SJSA1 (cell line): ENCODE results near the gene DTWD2. TPM values are rescaled to one million over a fixed set of nuclear protein-coding genes. Genes with fewer than 3 reads are reported as not detected.
"Not testable (repeated sequence)": the region's sequence is repeated elsewhere in the genome, so short reads cannot be mapped to it uniquely, and the experiment has no call there.

ENCODE experiments used
- DNase-seq, 2 experiments: peaks; one replicate each; pipeline ENCODE4 v3.0.0-alpha.2; 2015 to 2020; ENCODE audit warnings: low spot score in 2 of 2, low read depth in 1 of 2
- H3K27ac ChIP-seq: fragments of 250-450 bp; sonication (Bioruptor Pico); 2 replicates; pipeline ENCODE4 v1.5.1; 2020; ENCODE audit warnings: mild to moderate bottlenecking, moderate library complexity
- H3K27me3 ChIP-seq: fragments of 250-450 bp; sonication (Bioruptor Pico); replicated peaks from 2 replicates; pipeline ENCODE4 v1.5.1; 2020; ENCODE audit warnings: mild to moderate bottlenecking, moderate library complexity
- H3K36me3 ChIP-seq: fragments of 250-450 bp; sonication (Bioruptor Pico); 2 replicates; pipeline ENCODE4 v1.5.1; 2020; ENCODE audit warnings: mild to moderate bottlenecking
- H3K4me1 ChIP-seq: fragments of 250-450 bp; sonication (Bioruptor Pico); replicated peaks from 2 replicates; pipeline ENCODE4 v1.6.1; 2021; ENCODE audit warnings: mild to moderate bottlenecking
- H3K4me3 ChIP-seq: fragments of 250-450 bp; sonication (Bioruptor Pico); 2 replicates; pipeline ENCODE4 v1.5.1; 2020; ENCODE audit warnings: mild to moderate bottlenecking
- H3K9me3 ChIP-seq: fragments of 250-450 bp; sonication (Bioruptor Pico); replicated peaks from 2 replicates; pipeline ENCODE4 v1.5.1; 2020; ENCODE audit warnings: mild to moderate bottlenecking
- total RNA-seq: library from RNA; depleted of rRNA; stranded (reverse); fragments of >200 nt; shearing (Covaris generic); gene quantifications from 2 replicates; pipeline ENCODE4 v1.2.3, GENCODE V29; 2014

DTWD2 gene
- total RNA-seq, 1 experiment from 2014 or later = 3.1 TPM

DNA sequence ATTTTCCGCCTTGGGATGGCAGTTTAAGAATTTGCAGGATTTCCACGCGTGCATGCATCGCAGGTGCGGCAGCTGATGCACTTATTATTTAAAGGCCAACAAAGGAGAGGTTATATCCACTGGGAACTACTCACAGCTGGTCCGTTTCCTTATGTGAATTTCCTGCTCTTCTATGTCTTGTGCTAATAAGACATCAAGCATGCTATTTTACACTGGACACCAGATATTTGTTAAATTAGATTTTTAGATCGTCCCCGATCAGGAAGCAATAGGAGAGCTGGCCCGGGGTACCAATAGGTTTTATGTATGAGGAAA is 476 bp upstream of the DTWD2 start:
- no peak overlapping the region for H3K27ac ChIP-seq
- no peaks in the 10 kb centered on the region for H3K36me3 ChIP-seq
- no peaks in the 10 kb centered on the region for H3K9me3 ChIP-seq
- no peaks in the 10 kb centered on the region for H3K27me3 ChIP-seq
- DNase-seq = no peak
- peaks cover 20% of the 10 kb centered on the region for H3K4me1 ChIP-seq
- H3K4me3 ChIP-seq = peak overlapping the region; percentile 77

DNA sequence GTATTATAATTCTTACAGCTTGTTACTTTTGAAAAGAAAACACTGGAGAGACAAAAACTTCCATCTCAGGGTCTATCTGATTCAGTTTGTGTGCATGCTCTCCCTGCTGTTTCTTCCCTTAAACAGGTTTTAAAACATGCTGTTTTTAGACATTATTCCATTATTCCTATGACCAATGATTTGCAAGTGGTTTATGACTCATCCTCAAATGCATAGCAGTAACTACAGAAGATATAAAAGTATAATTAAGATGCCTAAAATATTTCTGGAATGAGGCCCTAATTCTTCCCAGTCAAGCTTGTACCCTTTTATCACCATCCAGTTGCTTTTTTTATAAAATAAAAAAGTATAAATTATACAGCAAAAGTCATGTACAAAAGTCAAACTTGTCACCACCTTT is 3.7 kb downstream of the DTWD2 start:
- Histone ChIP-seq H3K27me3 (no peaks in the 10 kb centered on the region), H3K36me3 (no peaks in the 10 kb centered on the region), H3K4me1 (peaks cover 20% of the 10 kb centered on the region), H3K4me3 (no peak overlapping the region), H3K9me3 (peaks cover 6% of the 10 kb centered on the region; the same call in 1 of the 2 replicates), H3K27ac (no peak overlapping the region)
- peak in 1 of 2 experiments; percentile 30 for DNase-seq

DNA sequence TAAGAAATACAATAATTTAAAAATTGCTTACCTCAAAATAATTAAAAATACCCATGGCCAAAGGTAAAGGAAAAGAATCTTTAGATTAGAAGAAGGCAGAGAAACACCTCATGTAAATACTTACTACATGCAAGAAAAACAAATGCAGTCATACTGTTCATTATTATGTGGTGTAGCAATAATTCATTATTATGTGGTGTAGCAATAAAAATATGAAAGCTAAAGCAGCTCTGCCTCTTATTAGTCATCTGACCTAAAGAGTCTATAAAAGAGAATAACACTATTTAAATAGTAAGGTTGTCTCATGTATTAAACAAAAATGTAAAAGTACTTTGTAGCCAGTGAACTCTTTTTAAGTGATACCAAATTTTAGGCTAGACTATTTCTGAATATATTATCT is 6.6 kb downstream of the DTWD2 start:
- DNase-seq = no peak
- H3K27me3 ChIP-seq = no peaks in the 10 kb centered on the region
- H3K36me3 ChIP-seq = no peaks in the 10 kb centered on the region
- H3K9me3 ChIP-seq = peaks cover 8% of the 10 kb centered on the region; the same call in 1 of the 2 replicates
- peaks cover 7% of the 10 kb centered on the region; the same call in 1 of the 2 replicates for H3K4me1 ChIP-seq
- H3K4me3 ChIP-seq = no peak overlapping the region
- no peak overlapping the region for H3K27ac ChIP-seq

DNA sequence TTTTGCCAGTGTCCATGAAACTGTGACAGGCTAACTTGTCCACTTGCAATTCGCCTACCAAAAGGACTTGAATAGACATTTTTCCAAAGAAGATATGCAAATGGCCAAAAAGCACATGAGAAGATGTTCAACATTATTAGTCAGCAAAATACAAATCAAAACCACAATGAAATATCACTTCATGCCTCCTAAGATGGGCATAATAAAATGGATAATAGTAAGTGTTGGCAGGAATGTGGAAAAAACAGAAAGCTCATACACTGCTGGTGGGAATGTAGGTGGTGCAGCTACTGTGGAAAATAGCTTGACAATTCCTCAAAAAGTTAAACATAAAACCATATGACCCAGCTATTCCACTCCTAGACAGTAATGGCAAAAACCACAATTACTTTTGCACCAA is 7.9 kb downstream of the DTWD2 start:
- DNase-seq = no peak
- no peak overlapping the region for H3K27ac ChIP-seq
- H3K27me3 ChIP-seq = no peaks in the 10 kb centered on the region

DNA sequence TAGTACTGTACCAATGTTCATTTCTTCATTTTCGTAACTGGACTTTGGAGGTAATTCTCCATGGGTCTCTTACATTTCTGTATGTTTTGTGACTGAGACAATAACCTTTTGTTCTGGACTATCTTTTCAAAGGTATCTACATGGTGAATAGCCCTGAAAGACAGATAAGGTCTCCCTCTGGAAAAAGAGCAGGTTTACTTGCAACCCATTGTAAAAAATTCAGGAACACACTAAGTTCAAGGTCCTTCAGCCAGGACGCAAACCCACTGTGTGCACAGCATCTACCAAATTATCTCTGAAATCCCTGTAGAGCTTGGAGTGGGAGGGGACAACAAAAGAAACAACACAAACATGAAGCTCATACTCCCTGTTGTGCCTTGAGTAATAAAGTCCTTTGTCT is 8.3 kb downstream of the DTWD2 start:
- H3K9me3 ChIP-seq = peaks cover 8% of the 10 kb centered on the region; the same call in 1 of the 2 replicates
- no peaks in the 10 kb centered on the region for H3K27me3 ChIP-seq
- no peak overlapping the region for H3K27ac ChIP-seq
- H3K4me3 ChIP-seq = no peak overlapping the region
- H3K4me1 ChIP-seq = peaks cover 6% of the 10 kb centered on the region; the same call in 1 of the 2 replicates
- no peaks in the 10 kb centered on the region for H3K36me3 ChIP-seq
- DNase-seq = no peak

More for the DNA sequence above, 7.9 kb downstream of the DTWD2 start:
- H3K4me1 ChIP-seq = peaks cover 7% of the 10 kb centered on the region; the same call in 1 of the 2 replicates
- peaks cover 8% of the 10 kb centered on the region; the same call in 1 of the 2 replicates for H3K9me3 ChIP-seq
- no peaks in the 10 kb centered on the region for H3K36me3 ChIP-seq
- no peak overlapping the region for H3K4me3 ChIP-seq

DNA sequence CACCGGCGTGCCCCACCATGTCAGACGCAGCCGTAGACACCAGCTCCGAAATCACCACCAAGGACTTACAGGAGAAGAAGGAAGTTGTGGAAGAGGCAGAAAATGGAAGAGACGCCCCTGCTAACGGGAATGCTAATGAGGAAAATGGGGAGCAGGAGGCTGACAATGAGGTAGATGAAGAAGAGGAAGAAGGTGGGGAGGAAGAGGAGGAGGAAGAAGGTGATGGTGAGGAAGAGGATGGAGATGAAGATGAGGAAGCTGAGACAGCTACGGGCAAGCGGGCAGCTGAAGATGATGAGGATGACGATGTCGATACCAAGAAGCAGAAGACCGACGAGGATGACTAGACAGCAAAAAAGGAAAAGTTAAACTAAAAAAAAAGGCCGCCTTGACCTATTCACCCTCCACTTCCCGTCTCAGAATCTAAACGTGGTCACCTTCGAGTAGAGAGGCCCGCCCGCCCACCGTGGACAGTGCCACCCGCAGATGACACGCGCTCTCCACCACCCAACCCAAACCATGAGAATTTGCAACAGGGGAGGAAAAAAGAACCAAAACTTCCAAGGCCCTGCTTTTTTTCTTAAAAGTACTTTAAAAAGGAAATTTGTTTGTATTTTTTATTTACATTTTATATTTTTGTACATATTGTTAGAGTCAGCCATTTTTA is 14.4 kb downstream of the DTWD2 start:
- not testable (repeated sequence) for H3K36me3 ChIP-seq, H3K27ac ChIP-seq, H3K9me3 ChIP-seq, H3K4me3 ChIP-seq, H3K4me1 ChIP-seq, H3K27me3 ChIP-seq, DNase-seq

DNA sequence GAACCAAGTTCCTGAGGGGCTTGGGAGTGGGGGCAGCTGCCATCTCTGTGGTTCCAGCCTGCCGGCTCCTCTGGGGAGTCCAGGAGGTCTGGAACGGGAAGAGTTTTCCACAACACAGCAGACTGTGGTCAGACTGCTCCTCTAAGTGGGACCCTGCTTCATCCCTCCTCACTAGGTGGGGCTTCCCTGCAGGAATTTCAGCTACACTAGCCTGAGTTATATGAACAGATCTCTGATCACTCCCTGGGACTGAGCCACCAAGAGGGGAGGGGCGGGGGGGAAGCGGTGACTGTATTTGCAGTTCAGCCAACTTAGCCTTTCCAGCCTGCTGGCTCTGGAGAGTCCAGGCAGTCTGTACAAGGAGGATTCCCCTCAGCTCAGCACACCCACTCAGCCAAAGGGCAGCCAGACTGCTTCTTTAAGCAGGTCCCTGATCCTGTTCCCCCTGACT is 19.4 kb downstream of the DTWD2 start:
- Histone ChIP-seq H3K27ac (no peak overlapping the region), H3K27me3 (no peaks in the 10 kb centered on the region), H3K4me3 (no peak overlapping the region), H3K36me3 (no peaks in the 10 kb centered on the region), H3K4me1 (no peaks in the 10 kb centered on the region), H3K9me3 (no peaks in the 10 kb centered on the region)
- no peak for DNase-seq

DNA sequence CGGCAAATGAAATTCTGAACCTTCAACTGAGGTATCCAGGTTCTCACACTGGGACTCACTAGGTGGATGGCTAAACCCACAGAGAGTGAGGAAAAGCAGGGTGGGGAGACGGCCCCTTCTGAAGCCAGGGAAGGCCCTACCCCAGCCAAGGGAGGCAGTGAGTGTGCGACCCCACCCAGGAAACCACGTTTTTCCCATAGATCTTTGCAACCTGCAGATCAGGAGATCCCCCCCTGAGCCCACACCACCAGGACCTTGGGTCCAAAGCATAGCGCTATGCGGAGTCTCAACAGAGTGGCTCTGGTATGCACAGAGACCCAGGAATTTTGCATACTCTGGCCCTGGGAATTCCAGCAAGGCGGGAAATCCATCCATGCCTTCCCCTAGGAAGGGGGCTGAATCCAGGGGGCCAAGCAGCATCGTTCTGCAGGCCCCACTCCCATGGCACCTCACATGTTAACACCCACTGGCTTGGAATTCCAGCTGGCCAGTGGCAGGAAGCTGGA is 19.9 kb downstream of the DTWD2 start:
- Histone ChIP-seq H3K4me3 (no peak overlapping the region), H3K27me3 (no peaks in the 10 kb centered on the region), H3K4me1 (no peaks in the 10 kb centered on the region), H3K27ac (no peak overlapping the region), H3K36me3 (no peaks in the 10 kb centered on the region), H3K9me3 (no peaks in the 10 kb centered on the region)
- no peak for DNase-seq

DNA sequence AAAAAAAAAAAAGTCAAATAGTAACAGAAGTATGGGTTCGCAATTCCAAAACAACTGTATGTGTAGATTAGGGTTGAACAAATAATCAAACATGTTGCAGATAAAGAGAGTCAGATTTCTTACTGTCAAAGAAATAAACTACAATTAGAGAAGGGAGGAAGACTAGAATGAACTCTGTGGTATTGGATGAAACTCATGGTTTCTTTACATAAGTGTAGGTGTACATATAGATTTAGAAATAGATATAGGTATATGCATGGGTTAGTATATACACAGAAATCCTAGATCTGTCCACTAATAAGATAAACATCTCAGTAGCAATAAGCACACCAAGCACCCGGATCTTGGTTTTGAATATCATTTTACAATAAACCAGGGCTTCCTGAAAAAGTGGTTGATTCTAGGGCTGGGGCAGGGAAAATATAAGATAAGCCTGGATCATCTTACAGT is 21.3 kb downstream of the DTWD2 start:
- no peaks in the 10 kb centered on the region for H3K9me3 ChIP-seq
- DNase-seq = no peak
- H3K4me1 ChIP-seq = no peaks in the 10 kb centered on the region
- H3K36me3 ChIP-seq = no peaks in the 10 kb centered on the region
- H3K4me3 ChIP-seq = no peak overlapping the region
- no peak overlapping the region for H3K27ac ChIP-seq
- no peaks in the 10 kb centered on the region for H3K27me3 ChIP-seq

DNA sequence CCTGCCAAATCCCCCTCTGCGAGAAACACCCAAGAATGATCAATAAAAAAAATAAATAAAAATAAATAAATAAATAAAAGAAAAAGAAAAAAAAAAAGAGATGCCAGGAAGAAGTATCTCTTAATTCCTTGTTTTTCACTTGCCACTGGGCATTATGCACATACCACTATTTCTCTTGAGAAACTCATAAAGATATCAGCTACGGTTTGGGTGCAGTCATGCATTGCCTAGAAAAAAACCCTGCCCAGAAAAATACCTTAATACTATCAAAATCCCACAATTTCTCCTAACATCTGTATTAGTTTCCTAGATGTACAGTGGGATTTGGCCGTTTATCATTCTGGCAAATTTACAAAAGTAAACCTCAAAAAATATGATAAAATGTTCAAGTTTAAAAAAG is 22.5 kb downstream of the DTWD2 start:
- no peaks in the 10 kb centered on the region for H3K9me3 ChIP-seq

DNA sequence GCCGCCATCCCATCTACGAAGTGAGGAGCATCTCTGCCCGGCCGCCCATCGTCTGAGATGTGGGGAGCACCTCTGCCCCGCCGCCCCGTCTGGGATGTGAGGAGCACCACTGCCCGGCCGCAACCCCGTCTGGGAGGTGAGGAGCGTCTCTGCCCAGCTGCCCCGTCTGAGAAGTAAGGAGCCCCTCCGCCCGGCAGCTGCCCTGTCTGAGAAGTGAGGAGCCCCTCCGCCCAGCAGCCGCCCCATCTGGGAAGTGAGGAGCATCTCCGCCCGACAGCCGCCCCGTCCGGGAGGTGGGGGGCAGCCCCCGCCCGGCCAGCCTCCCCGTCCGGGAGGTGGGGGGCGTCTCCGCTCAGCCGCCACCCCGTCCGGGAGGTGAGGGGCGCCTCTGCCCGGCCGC is 23.4 kb downstream of the DTWD2 start:
- not testable (repeated sequence) for DNase-seq, H3K4me1 ChIP-seq, H3K9me3 ChIP-seq, H3K27me3 ChIP-seq, H3K36me3 ChIP-seq, H3K27ac ChIP-seq, H3K4me3 ChIP-seq

More for the DNA sequence above, 22.5 kb downstream of the DTWD2 start:
- H3K36me3 ChIP-seq = no peaks in the 10 kb centered on the region
- no peak overlapping the region for H3K27ac ChIP-seq
- H3K4me1 ChIP-seq = no peaks in the 10 kb centered on the region
- no peaks in the 10 kb centered on the region for H3K27me3 ChIP-seq
- DNase-seq = no peak
- H3K4me3 ChIP-seq = no peak overlapping the region

DNA sequence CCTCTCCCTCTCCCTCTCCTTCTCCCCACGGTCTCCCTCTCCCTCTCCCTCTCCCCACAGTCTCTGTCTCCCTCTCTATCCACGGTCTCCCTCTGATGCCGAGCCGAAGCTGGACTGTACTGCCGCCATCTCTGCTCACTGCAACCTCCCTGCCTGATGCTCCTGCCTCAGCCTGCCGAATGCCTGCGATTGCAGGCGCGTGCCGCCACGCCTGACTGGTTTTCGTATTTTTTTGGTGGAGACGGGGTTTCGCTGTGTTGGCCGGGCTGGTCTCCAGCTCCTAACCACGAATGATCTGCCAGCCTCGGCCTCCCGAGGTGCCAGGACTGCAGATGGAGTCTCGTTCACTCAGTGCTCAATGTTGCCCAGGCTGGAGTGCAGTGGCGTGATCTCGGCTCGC is 24.0 kb downstream of the DTWD2 start:
- not testable (repeated sequence) for H3K9me3 ChIP-seq, DNase-seq, H3K36me3 ChIP-seq, H3K27ac ChIP-seq, H3K27me3 ChIP-seq, H3K4me1 ChIP-seq, H3K4me3 ChIP-seq

DNA sequence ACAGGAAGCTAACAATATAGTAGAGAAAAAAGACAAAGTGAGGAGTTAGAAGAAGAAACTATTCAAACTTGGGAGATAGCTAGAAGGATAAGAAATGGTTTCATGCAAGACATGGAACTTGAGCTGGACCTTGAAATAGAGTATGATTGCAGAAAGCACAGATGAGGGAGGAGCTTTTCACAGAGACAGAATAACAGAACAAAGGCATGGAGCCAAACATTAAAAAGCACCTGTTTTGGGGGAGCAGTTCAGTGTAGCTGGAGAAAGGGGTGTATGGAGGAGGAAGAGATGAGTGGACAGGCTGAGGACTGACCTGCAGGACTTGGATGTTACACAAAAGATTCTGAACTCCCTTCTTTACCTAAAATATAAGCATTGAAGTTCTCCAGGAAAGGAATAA is 25.2 kb downstream of the DTWD2 start:
- no peak for DNase-seq
- Histone ChIP-seq H3K9me3 (no peaks in the 10 kb centered on the region), H3K36me3 (no peaks in the 10 kb centered on the region), H3K4me1 (no peaks in the 10 kb centered on the region), H3K27me3 (no peaks in the 10 kb centered on the region), H3K27ac (no peak overlapping the region), H3K4me3 (no peak overlapping the region)

DNA sequence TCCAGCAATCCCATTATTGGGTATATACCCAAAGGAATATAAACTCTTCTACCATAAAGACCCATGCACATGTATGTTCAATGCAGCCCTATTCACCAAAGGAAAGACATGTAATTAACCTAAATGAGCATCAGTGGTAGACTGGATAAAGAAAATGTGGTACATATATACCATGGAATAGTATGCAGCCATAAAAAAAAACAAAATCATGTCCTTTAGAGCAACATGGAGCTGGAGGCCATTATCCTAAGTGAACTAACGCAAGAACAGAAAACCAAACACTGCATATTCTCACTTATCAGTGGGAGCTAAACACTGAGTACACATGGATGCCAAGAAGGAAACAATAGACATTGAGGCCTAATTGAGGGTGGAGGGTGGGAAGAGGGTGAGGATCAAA is 27.8 kb downstream of the DTWD2 start:
- no peaks in the 10 kb centered on the region for H3K27me3 ChIP-seq
- no peak for DNase-seq
- no peak overlapping the region for H3K4me3 ChIP-seq
- no peaks in the 10 kb centered on the region for H3K36me3 ChIP-seq
- no peaks in the 10 kb centered on the region for H3K4me1 ChIP-seq
- H3K27ac ChIP-seq = no peak overlapping the region
- no peaks in the 10 kb centered on the region for H3K9me3 ChIP-seq

DNA sequence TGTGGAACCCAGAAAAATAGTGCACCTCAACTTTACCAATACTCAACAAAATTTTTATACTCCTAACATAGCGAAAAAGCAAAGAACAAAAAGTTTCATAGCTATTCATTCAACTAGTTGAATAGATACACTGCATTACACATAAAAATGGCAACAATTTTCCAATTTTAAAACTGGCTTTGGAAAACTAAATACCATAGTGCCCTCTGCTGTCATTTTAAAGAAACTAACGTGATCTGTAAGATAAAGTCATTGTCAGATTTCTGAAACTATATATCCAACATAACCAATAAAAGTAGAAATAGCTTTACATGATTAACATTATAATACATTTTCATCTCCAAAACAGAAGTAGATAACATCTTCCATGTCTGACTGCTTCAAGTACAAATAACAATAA is 31.6 kb downstream of the DTWD2 start:
- no peak for DNase-seq
- Histone ChIP-seq H3K9me3 (no peaks in the 10 kb centered on the region), H3K4me1 (no peaks in the 10 kb centered on the region), H3K27ac (no peak overlapping the region), H3K36me3 (no peaks in the 10 kb centered on the region), H3K4me3 (no peak overlapping the region), H3K27me3 (no peaks in the 10 kb centered on the region)
